Naive thymus-derived CD4-positive, alpha-beta T cell (primary cell): Measurements from ENCODE around the gene GTF2H1. TPM values are rescaled to one million over a fixed set of nuclear protein-coding genes. Genes with fewer than 3 reads are reported as not detected.

Source experiments
- ATAC-seq: fragments of 150-1000 bp; cut with Tn5 transposase; 2 replicates; pipeline ENCODE4 v1.10.0; 2021; ENCODE audit warnings: mild to moderate bottlenecking, moderate library complexity
- CTCF ChIA-PET: fragments of 350-600 bp; sonication (Branson Sonifier 250); formaldehyde crosslinking; loops from one replicate; lab custom pipeline; 2021; ENCODE audit warnings: antibody characterized with exemption; lab: Charles Lee
- POLR2A ChIA-PET: fragments of 350-600 bp; sonication (Branson Sonifier 250); formaldehyde crosslinking; loops from one replicate; lab custom pipeline; 2021; ENCODE audit warnings: antibody characterized with exemption, inconsistent platforms; lab: Charles Lee
- DNase-seq, 9 donors: peaks; one replicate each; pipeline versions ENCODE4 v3.0.0 to v3.0.0-alpha.2; 2020 to 2022; ENCODE audit warnings: mixed read lengths in 1 of 9
- H3K27ac ChIP-seq: one replicate; pipeline ENCODE4 v1.7.0; 2013; ENCODE audit warnings: mild to moderate bottlenecking, low read depth, low read length, moderate library complexity
- H3K27me3 ChIP-seq, 2 donors: one replicate each; pipeline ENCODE4 v1.7.0; 2013; ENCODE audit warnings: low read length in 2 of 2, mild to moderate bottlenecking in 2 of 2, moderate library complexity in 2 of 2; ENCODE audit not compliant: control insufficient read depth in 2 of 2, insufficient read depth in 2 of 2
- H3K36me3 ChIP-seq, 3 experiments: 1 replicate in 2 of 3; 2 replicates in 1 of 3; pipeline ENCODE4 v1.7.0; 2013; ENCODE audit warnings: low read length in 3 of 3, mild to moderate bottlenecking in 3 of 3, moderate library complexity in 1 of 3; ENCODE audit not compliant: insufficient read depth in 3 of 3, control insufficient read depth in 2 of 3
- H3K4me1 ChIP-seq, 2 donors: one replicate each; pipeline ENCODE4 v1.7.0; 2013; ENCODE audit warnings: low read length in 2 of 2, mild to moderate bottlenecking in 2 of 2, moderate library complexity in 1 of 2; ENCODE audit not compliant: control insufficient read depth in 2 of 2, insufficient read depth in 2 of 2
- H3K4me3 ChIP-seq: 2 replicates; pipeline ENCODE4 v1.7.0; 2013; ENCODE audit warnings: mild to moderate bottlenecking, low read length
- H3K9me3 ChIP-seq, 3 experiments: 1 replicate in 2 of 3; 2 replicates in 1 of 3; pipeline ENCODE4 v1.7.0; 2013; ENCODE audit warnings: low read length in 3 of 3; ENCODE audit not compliant: control insufficient read depth in 2 of 3
- H3K27ac Mint-ChIP-seq, 9 donors: one replicate each; pipeline ENCODE4 v1.8.0; 2020 to 2022; ENCODE audit warnings: mixed read lengths in 9 of 9, mild to moderate bottlenecking in 8 of 9, moderate library complexity in 5 of 9, inconsistent platforms in 2 of 9
- H3K27me3 Mint-ChIP-seq, 5 donors: one replicate each; pipeline ENCODE4 v1.8.0; 2021 to 2022; ENCODE audit warnings: mixed read lengths in 5 of 5, mild to moderate bottlenecking in 1 of 5
- H3K36me3 Mint-ChIP-seq, 5 donors: one replicate each; pipeline ENCODE4 v1.8.0; 2020 to 2022; ENCODE audit warnings: mixed read lengths in 5 of 5, mild to moderate bottlenecking in 3 of 5, inconsistent platforms in 1 of 5
- H3K4me1 Mint-ChIP-seq, 7 donors: one replicate each; pipeline ENCODE4 v1.8.0; 2020 to 2022; ENCODE audit warnings: mixed read lengths in 7 of 7, mild to moderate bottlenecking in 3 of 7, inconsistent platforms in 1 of 7
- H3K4me3 Mint-ChIP-seq, 10 donors: one replicate each; pipeline ENCODE4 v1.8.0; 2020 to 2022; ENCODE audit warnings: mild to moderate bottlenecking in 10 of 10, mixed read lengths in 10 of 10, moderate library complexity in 6 of 10, inconsistent platforms in 2 of 10
- H3K9me3 Mint-ChIP-seq, 11 donors: one replicate each; pipeline ENCODE4 v1.8.0; 2020 to 2022; ENCODE audit warnings: mixed read lengths in 11 of 11, mild to moderate bottlenecking in 4 of 11, inconsistent platforms in 1 of 11, moderate library complexity in 1 of 11
- intact Hi-C, 2 donors: fragments of 100-400 bp; cut with micrococcal nuclease; formaldehyde crosslinking; loops; one replicate each; pipeline ENCODE4 v1.15.1; 2023
- polyA plus RNA-seq, 2 donors: library from polyadenylated mRNA; unstranded; fragments of 300-500 nt; fragmentation: Illumina TruSeq; gene quantifications; one replicate each; pipeline ENCODE4 v1.2.3, GENCODE V29; 2021
- total RNA-seq, 6 experiments: library from RNA in 5 of 6; stranded (reverse) in 5 of 6; gene quantifications; 1 replicate in 5 of 6; 2 replicates in 1 of 6; pipeline ENCODE4 v1.2.3 and lab custom pipeline; 2021 to 2026

GTF2H1 gene
- total and polyA plus RNA-seq, 7 experiments from 2014 or later, result 26.3 to 63.2 (median 43.2) TPM

- Mint-ChIP-seq H3K27ac (peak overlapping the region in 2 of 9 donors; percentile 55 to 69), H3K27me3 (no peaks in the 10 kb centered on the region), H3K4me3 (no peak overlapping the region), H3K9me3 (no peaks in the 10 kb centered on the region), H3K4me1 (peaks cover 0 to 17% (median 5%) of the 10 kb centered on the region in 7 donors), H3K36me3 (peaks cover 0 to 23% (median 9%) of the 10 kb centered on the region in 5 donors)
- ChIA-PET POLR2A (interaction anchor here (1.1 kb wide), 1 partner anchor 24 kb away, joined by 4 read pairs; no protein-coding TSS in a partner anchor), CTCF (no interaction called here)
- no peak for DNase-seq
- Histone ChIP-seq H3K36me3 (peaks cover 0 to 6% (median 2%) of the 10 kb centered on the region in 3 experiments), H3K27me3 (no peaks in the 10 kb centered on the region), H3K27ac (no peak overlapping the region), H3K9me3 (no peaks in the 10 kb centered on the region), H3K4me1 (no peaks in the 10 kb centered on the region), H3K4me3 (no peak overlapping the region)
- intact Hi-C loops, result no loop called here
- no peak for ATAC-seq
These were observed 48.9 kb downstream of the GTF2H1 start for GRCh38 chr11:18371279-18371678.

DNA sequence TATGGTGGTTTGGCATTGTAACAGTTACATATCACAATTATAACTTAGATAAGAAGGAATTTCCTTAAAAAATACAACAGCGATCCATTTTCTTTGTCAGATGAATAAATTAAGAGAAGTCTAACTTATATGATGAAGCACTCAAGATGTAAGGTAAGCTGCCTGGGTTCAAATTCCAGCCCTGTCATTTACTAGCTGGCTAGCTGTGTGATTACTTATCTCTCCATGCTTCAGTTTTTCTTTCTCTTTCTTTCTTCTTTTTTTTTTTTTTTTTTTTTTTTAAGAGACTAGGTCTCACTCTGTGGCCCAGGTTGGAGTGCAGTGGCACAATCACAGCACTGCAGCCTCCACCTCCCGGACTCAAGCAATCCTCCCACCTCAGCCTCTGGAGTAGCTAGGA, 49.8 kb downstream of the GTF2H1 start:
- ChIA-PET POLR2A (interaction anchor here (0.7 to 1.1 kb wide), 2 partner anchors 14 to 24 kb away, joined by 3 to 4 read pairs; no protein-coding TSS in a partner anchor), CTCF (no interaction called here)
- no peaks in the 10 kb centered on the region for H3K27me3 Mint-ChIP-seq
- H3K9me3 Mint-ChIP-seq, result no peaks in the 10 kb centered on the region
- H3K4me1 Mint-ChIP-seq, result peaks cover 0 to 15% (median 5%) of the 10 kb centered on the region in 7 donors
- Histone ChIP-seq H3K4me3 (no peak overlapping the region), H3K9me3 (no peaks in the 10 kb centered on the region), H3K4me1 (no peaks in the 10 kb centered on the region), H3K36me3 (peaks cover 0 to 2% (median 0%) of the 10 kb centered on the region in 3 experiments), H3K27ac (no peak overlapping the region), H3K27me3 (no peaks in the 10 kb centered on the region)
- ATAC-seq (no peak), DNase-seq (no peak)
- H3K27ac Mint-ChIP-seq, result no peak overlapping the region
- H3K36me3 Mint-ChIP-seq, result peaks cover 0 to 16% (median 2%) of the 10 kb centered on the region in 5 donors
- intact Hi-C loops, result no loop called here
- H3K4me3 Mint-ChIP-seq, result no peak overlapping the region

- ChIA-PET POLR2A (no interaction called here), CTCF (no interaction called here)
- Histone ChIP-seq H3K9me3 (no peaks in the 10 kb centered on the region), H3K27me3 (no peaks in the 10 kb centered on the region), H3K4me1 (no peaks in the 10 kb centered on the region), H3K4me3 (no peak overlapping the region), H3K27ac (no peak overlapping the region), H3K36me3 (no peaks in the 10 kb centered on the region)
- DNase-seq, result no peak
- intact Hi-C loops, result no loop called here
- H3K27me3 Mint-ChIP-seq, result no peaks in the 10 kb centered on the region
- no peak overlapping the region for H3K4me3 Mint-ChIP-seq
- H3K36me3 Mint-ChIP-seq, result peaks cover 0 to 8% (median 0%) of the 10 kb centered on the region in 5 donors
- H3K27ac Mint-ChIP-seq, result no peak overlapping the region
- H3K4me1 Mint-ChIP-seq, result peaks cover 0 to 8% (median 0%) of the 10 kb centered on the region in 7 donors
- ATAC-seq, result no peak
- H3K9me3 Mint-ChIP-seq, result no peaks in the 10 kb centered on the region
These were observed 52.6 kb downstream of the GTF2H1 start for GRCh38 chr11:18374956-18375355.

DNA sequence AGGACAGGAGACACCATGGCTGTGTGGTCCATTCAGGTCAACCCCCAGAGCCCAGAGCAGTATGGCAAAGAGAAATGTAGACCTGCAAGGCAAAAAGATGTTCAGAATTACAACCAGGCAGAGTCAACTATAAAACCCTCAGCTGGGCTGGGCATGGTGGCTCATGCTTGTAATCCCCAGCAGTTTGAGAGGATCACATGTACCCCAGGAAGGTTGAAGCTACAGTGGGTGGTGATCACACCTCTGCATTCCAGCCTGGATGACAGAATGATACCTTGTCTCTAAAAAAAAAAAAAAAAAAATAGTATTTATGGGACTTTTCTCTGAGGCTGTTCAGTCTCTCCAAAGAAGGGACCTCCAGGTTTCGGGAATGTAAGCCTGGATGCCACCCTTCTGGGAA, 53.6 kb downstream of the GTF2H1 start:
- no peak for ATAC-seq
- intact Hi-C loops, result no loop called here
- no peaks in the 10 kb centered on the region for H3K4me1 ChIP-seq
- ChIA-PET POLR2A (interaction anchor here (0.6 to 0.8 kb wide), 3 partner anchors 11 to 44 kb away, joined by 3 to 4 read pairs (median 3); no protein-coding TSS in a partner anchor), CTCF (no interaction called here)
- Mint-ChIP-seq H3K4me3 (no peak overlapping the region), H3K36me3 (peaks cover 0 to 7% (median 0%) of the 10 kb centered on the region in 5 donors), H3K27ac (no peak overlapping the region), H3K27me3 (no peaks in the 10 kb centered on the region), H3K4me1 (peaks cover 0 to 8% (median 0%) of the 10 kb centered on the region in 7 donors), H3K9me3 (no peaks in the 10 kb centered on the region)
- H3K9me3 ChIP-seq, result no peaks in the 10 kb centered on the region
- no peak for DNase-seq
- no peak overlapping the region for H3K4me3 ChIP-seq
- H3K27ac ChIP-seq, result no peak overlapping the region
- H3K27me3 ChIP-seq, result no peaks in the 10 kb centered on the region
- no peaks in the 10 kb centered on the region for H3K36me3 ChIP-seq

GRCh38 chr11:18379201-18379600, 56.8 kb downstream of the GTF2H1 start:
- CTCF ChIA-PET, result interaction anchor here (0.5 kb wide), 1 partner anchor 9 kb away, joined by 5 read pairs; no protein-coding TSS in a partner anchor

DNA sequence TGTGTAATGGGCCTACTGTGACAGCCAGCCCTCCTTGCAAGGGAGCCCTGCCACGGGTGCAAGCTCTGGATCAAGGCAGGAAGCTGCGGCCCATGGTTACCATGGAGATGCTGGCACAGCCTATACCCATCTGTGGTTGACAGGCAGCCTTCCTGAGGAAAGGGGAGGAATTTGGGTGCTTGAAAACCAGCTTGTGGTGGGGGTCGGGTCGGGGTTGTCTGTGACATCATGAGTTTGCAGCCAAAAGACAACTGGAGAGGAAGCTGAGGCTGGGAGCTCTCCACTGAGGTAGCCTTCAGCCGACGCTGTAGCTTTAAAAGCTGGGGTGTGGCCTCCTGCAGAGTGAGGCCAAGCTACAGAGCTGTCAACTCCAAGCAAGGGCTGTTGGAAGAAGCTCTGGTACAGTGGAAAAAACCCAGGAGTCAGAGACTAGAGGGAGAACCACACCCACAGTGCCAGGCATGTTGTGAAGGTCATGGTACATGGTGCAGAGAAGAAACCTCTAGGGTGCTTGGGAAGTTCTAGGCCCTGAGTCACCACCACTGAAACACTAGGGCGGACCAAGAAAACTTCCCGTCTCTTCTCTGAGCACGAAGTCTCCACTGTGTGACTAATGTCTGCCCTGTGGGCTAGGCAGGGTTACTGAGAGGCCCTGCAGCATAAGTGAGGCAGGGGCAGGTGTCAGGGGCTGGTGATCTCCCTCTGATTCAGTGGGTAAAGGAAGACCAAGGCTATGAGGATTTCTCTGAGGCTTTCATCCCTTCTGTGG, 61.2 kb downstream of the GTF2H1 start:
- ATAC-seq, result peak; percentile 87
- Histone ChIP-seq H3K27me3 (no peaks in the 10 kb centered on the region), H3K27ac (peak overlapping the region; percentile 85), H3K4me3 (peak overlapping the region; percentile 49), H3K9me3 (no peaks in the 10 kb centered on the region), H3K36me3 (no peaks in the 10 kb centered on the region), H3K4me1 (peaks cover 20 to 21% of the 10 kb centered on the region in 2 donors)
- H3K36me3 Mint-ChIP-seq, result no peaks in the 10 kb centered on the region
- intact Hi-C loops, result loop anchor here (1.0 to 5.0 kb wide), 4 partner anchors 11 to 204 kb away; partner anchors contain the start of genes LDHA (in 2 of the 2), GTF2H1 (in 1 of the 2), HPS5 (in 1 of the 2) and UEVLD (in 1 of the 2)
- H3K4me1 Mint-ChIP-seq, result peaks cover 29 to 53% (median 45%) of the 10 kb centered on the region in 7 donors
- DNase-seq, result peak; percentile 15 to 74 (median 70)
- peak overlapping the region; percentile 70 to 83 (median 80) for H3K4me3 Mint-ChIP-seq
- peak overlapping the region; percentile 92 to 100 (median 98) for H3K27ac Mint-ChIP-seq
- POLR2A ChIA-PET, result interaction anchor here (0.7 to 4.9 kb wide), 11 partner anchors 12 to 143 kb away, joined by 3 to 123 read pairs (median 3); partner anchors contain the start of genes GTF2H1, HPS5, LDHA and TSG101
- no peaks in the 10 kb centered on the region for H3K9me3 Mint-ChIP-seq
- H3K27me3 Mint-ChIP-seq, result no peaks in the 10 kb centered on the region
- CTCF ChIA-PET, result interaction anchor here (0.8 to 2.2 kb wide), 3 partner anchors 9 to 17 kb away, joined by 3 to 14 read pairs (median 3); partner anchors contain the start of gene LDHA

More at GRCh38 chr11:18379201-18379600, 56.8 kb downstream of the GTF2H1 start:
- H3K36me3 ChIP-seq, result no peaks in the 10 kb centered on the region
- Mint-ChIP-seq H3K36me3 (peaks cover 0 to 2% (median 0%) of the 10 kb centered on the region in 5 donors), H3K27ac (peak overlapping the region in 4 of 9 donors; percentile 52 to 72 (median 58)), H3K27me3 (no peaks in the 10 kb centered on the region), H3K9me3 (no peaks in the 10 kb centered on the region), H3K4me1 (peaks cover 13 to 20% (median 17%) of the 10 kb centered on the region in 7 donors), H3K4me3 (no peak overlapping the region)
- intact Hi-C loops, result no loop called here
- H3K4me3 ChIP-seq, result no peak overlapping the region
- no peaks in the 10 kb centered on the region for H3K9me3 ChIP-seq
- ATAC-seq (no peak), DNase-seq (no peak)
- H3K4me1 ChIP-seq, result peaks cover 14% of the 10 kb centered on the region in 2 donors
- peak overlapping the region; percentile 35 for H3K27ac ChIP-seq
- POLR2A ChIA-PET, result interaction anchor here (0.6 to 1.1 kb wide), 4 partner anchors 15 to 253 kb away, joined by 3 to 4 read pairs (median 3); partner anchors contain the start of gene LDHA
- no peaks in the 10 kb centered on the region for H3K27me3 ChIP-seq
